Activated naive CD4-positive, alpha-beta T cell (primary cell): Measurements from ENCODE around the gene MAGEA8.
"Not testable (repeated sequence)": the region's sequence is repeated elsewhere in the genome, so short reads cannot be mapped to it uniquely, and the experiment has no call there.

Experiments
- DNase-seq, 4 experiments: peaks; one replicate each; lab custom pipeline; 2025; lab: John Stamatoyannopoulos, UW

The MAGEA8 gene, protein sequence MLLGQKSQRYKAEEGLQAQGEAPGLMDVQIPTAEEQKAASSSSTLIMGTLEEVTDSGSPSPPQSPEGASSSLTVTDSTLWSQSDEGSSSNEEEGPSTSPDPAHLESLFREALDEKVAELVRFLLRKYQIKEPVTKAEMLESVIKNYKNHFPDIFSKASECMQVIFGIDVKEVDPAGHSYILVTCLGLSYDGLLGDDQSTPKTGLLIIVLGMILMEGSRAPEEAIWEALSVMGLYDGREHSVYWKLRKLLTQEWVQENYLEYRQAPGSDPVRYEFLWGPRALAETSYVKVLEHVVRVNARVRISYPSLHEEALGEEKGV

GRCh38 chrX:149881081-149881711 is at the start of gene MAGEA8:
MAGEA8 (plus strand) TSS chrX:149881183; CDS start chrX:149884273, 3,090 bp downstream.
- no peak for DNase-seq

DNA sequence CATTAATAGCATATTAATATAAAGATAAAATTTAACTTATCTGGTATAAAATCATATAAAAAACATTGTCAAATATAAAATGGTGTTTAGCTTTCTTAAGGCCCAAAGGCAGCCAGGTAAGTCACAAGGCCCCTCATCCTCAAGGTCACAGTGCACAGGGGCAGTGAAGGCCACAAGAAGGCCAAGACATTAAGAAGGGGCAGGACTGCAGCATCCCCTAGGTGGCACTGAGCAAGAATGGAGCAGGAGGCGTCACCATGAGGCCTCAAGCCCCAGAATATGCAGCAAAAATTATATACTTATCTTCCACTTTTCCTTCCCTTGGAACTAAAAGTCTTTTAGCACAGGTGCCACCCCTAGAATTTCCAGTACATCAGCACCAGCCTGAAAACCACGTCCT is 49.5 kb upstream of the MAGEA8 start:
- no peak for DNase-seq

GRCh38 chrX:149836728-149837127 is 44.3 kb upstream of the MAGEA8 start:
- DNase-seq: not testable (repeated sequence)

DNA sequence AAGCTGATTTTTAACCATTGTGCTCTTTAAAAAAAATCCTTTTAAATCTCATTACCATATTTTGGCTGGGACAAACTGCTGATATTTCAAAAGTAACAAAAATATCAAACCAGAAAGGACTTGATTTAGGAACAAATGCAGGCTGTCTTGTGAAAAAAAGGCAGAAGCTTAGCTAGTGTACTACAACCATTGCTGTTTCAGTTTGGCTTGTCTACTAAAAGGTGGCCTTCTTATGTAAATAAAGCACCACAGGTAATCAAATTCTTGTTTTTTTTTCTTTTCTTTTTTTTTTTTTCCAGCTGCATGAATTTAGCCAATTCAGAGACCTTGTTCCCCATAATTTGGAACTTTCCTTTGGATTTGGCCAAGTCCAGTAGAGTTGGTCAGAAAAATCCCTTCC is 43.8 kb upstream of the MAGEA8 start:
- DNase-seq: no peak

GRCh38 chrX:149837639-149838038 is 43.3 kb upstream of the MAGEA8 start:
- no peak for DNase-seq

DNA sequence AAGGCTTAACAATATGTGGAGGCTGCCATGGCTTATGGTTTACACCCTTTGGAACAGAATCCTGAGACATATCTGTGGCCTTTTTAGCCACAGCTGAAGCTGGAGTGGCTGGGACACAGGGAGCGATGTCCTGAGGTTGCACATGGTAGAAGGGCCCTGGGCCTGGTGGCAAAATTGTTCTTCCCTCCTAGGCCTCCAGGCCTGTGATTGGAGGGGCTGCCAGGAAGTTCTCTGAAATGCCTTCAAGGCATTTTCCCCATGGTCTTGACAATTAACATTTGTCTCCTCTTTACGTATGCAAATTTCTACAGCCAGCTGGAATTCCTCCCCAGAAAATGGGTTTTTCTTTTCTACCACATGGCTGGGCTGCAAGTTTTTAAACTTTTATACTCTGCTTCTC is 39.1 kb upstream of the MAGEA8 start:
- no peak for DNase-seq

DNA sequence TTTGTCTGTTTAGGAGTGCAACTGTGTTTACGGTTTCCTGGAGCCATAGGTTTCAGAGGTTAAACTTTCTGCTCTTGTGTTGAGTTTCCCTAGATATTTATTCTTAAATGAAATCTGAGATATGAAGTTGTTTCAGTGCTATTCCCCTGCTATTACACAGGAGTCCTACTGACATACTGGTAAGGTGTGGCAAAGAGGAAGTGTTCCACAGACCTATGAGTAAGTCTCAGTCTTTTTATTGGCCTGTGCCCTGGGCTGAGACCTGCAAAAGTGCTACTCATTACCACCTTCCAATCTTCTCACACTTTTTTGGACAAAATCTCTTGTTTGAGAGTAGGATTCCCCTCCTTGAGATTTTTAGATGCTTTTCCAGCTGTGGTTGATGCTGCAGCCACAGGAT is 35.6 kb upstream of the MAGEA8 start:
- DNase-seq: no peak

- DNase-seq: no peak
These were observed 34.2 kb upstream of the MAGEA8 start for GRCh38 chrX:149846789-149847188.

DNA sequence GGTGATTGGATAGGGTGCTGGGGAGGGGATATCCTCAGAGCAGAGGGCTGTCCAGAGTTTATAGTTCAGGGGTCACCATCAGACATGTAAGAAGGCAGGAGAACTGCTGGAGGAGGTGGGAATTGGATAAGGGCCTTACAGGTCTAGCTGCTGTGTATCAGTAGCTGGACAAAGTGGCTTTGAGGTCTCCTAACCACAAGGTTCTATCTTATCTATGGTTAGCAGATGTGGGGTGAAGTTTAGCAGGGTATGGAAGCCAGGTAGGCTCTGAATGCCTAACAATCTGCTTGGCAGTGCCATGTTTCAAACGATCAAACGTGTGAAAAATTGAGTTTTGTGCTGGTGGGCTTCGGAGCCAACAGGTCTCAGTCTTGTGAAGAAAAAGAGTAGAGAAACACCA is 32.1 kb upstream of the MAGEA8 start:
- no peak for DNase-seq

DNA sequence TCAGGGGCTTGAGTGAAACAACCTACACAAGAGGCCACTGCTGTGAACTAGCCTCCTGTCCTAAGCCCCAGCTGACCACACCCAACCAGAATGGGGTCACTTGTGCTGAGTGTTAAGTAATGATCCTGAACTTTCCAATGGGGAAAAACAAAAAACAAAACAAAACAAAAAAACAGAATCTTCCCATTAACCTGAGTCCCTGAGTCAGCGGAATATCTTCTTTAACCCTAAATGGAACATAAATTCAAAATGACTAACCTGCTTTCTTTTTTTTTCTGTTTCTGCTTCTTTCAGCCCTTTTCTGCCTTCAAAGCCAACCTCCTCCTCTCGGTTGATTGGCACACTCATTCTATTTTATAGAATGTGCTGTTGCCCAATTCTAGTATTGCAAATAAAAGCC is 31.2 kb upstream of the MAGEA8 start:
- no peak for DNase-seq

DNA sequence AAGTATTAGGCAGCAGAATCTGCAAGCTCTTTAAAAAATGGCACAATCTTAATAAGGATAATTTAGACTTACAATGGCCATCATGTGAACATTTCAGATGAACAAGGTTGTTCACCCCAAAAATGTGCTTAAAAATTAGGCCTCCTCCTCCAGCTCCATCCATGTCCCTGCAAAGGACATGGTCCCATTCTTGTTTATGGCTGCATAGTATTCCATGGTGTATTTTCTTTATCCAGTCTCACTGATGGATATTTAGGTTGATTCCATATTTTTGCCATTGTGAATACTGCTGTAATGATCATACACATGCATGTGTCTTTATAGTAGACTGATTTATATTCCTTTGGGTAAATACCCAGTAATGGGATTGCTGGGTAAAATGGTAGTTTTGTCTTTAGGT is 29.1 kb upstream of the MAGEA8 start:
- no peak for DNase-seq

DNA sequence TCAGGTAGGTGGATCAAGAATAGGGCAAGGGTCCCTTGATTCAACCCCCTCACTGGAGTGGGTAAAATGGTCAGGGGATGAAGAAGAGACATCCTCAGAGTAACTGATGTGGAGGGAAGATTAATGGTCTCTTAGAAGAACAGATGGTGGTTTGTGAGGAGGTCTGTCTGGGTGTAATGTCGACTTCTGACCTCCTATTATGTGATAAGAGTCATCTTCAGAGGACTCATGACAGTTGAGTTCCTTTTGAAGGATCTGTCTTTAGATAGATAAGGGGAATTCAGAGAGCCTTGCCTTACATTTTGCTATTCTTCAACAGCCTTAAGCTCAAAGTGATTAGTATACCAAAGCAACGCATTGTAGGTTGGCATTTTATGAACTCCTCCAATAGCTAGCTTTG is 27.1 kb upstream of the MAGEA8 start:
- DNase-seq: no peak

- DNase-seq: no peak
These were observed 22.4 kb upstream of the MAGEA8 start for GRCh38 chrX:149858592-149858991.

DNA sequence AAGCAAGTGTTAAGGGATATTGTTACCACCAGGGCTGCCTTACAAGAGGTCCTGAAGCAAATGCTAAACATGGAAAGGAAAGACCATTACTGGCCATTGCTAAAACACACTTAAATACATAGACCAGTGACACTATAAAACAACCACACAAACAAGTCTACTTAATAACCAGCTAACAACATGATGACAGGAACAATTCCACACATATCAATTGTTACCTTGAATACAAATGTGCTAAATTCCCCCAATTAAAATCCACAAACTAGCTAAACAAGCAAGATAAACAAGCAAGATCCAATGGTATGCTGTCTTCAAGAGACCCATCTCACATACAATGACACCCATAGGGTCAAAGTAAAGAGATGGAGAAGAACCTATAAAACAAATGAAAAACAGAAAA is 20.5 kb upstream of the MAGEA8 start:
- DNase-seq: no peak

- DNase-seq: no peak
These were observed 15.6 kb upstream of the MAGEA8 start for GRCh38 chrX:149865390-149865789.

GRCh38 chrX:149867488-149867887 is 13.5 kb upstream of the MAGEA8 start:
- no peak for DNase-seq

DNA sequence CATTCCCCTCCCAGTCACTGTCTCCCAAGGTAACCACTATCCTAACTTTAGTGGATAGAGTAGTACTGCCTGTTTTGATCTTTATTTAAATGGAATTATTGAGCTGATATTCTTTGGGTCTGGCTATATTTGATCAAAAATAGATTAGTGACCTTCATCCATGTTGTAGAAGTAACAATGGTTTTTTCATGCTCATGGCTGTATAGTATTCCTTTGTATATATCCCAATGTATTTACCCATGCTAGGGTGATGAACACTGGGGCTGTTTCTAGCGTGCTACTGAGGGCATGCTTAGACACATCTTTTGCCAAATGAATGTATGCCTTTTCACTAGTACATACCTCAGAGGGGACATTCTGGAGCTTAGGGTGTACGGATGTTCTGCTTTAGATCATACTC is 10.1 kb upstream of the MAGEA8 start:
- DNase-seq: no peak

DNA sequence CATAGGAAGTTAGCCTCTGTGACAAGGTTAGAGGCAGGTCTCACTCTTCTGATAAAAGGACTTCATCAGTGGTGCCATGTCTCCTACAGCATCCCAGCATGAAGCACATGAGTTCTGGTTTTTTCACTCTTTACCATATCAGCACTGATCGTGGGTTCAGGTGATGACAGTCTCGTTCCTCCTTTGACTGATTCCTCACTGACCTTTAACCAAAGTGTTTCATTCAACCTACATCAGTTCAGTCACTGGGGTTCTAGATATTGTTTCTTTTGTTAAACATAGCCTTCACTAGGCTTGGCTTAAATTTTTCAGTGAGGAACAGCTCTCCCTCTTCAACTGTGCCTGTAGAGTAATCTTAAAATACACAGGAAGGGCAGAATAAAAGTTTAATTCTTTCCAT is 9.6 kb upstream of the MAGEA8 start:
- DNase-seq: no peak

DNA sequence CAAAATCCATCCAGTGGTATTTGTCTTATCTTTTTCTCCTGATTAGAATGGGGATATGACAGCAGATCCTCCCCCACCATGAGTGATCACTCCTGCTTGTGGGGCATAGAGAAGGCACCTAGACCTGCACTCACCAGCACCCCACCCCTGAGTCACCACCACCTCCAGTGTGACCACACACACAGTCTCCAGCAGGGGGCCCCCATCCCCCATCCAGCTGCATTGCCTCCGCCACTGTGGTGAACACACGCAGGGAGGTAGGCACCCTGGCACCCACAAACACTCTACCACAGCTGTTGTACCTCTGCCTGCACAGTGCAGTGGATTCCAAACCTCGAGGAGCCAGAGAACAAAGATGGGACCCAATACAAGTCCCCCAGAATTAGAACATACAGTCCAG is 9.0 kb upstream of the MAGEA8 start:
- peak; percentile 1 to 58 (median 18) for DNase-seq

DNA sequence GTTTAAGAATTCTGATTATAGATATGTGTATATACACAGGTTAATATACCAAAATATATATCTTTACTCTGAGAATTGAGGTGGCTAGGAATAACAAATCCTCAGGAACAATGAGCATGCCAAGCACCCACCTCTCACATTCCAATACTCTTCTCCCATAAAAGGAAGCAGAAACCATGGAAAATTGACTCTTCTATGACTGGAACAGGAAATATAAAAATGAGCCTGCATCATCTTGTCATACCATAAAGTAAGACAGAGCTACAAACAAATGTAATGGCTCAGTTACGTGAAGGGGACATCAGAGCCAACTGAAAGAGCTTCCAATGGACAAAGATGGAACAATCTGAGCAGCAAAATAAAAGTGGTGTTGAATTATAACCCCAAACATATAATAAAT is 3.8 kb upstream of the MAGEA8 start:
- no peak for DNase-seq

- DNase-seq: no peak
These were observed 3.3 kb upstream of the MAGEA8 start for GRCh38 chrX:149877636-149878035.

GRCh38 chrX:149890828-149891227 is 9.8 kb downstream of the MAGEA8 start:
- DNase-seq: not testable (repeated sequence)

- no peak for DNase-seq
These were observed 17.6 kb downstream of the MAGEA8 start for GRCh38 chrX:149898554-149898953.
